Pancreas (tissue), 10 donors: ENCODE measurements around the gene ZNF846. TPM values are rescaled to one million over a fixed set of nuclear protein-coding genes. Genes with fewer than 3 reads are reported as not detected.
"Not testable (repeated sequence)": the region's sequence is repeated elsewhere in the genome, so short reads cannot be mapped to it uniquely, and the experiment has no call there.

Source experiments
- ATAC-seq, 4 donors: fragments of 200-7000 bp; cut with Tn5 transposase; one replicate each; pipeline versions ENCODE4 v1.8.0 to v1.9.1; 2020; ENCODE audit warnings: mild to moderate bottlenecking in 4 of 4, moderate library complexity in 4 of 4
- DNase-seq, 6 donors: peaks; one replicate each; pipeline ENCODE4 v3.0.0-alpha.2; 2020
- FAIRE-seq: peaks from 2 replicates; lab custom pipeline; 2012; peaks lifted over from hg19 to GRCh38; lab: Jason Lieb, UNC
- H3K27ac ChIP-seq, 4 donors: fragments of 200-600 bp; sonication (generic); 1 replicate in 3 of 4; 2 replicates in 1 of 4; pipeline versions ENCODE4 v1.5.0 to v1.8.0; 2020
- H3K27me3 ChIP-seq, 4 donors: fragments of 200-600 bp; one replicate each; pipeline ENCODE4 v1.8.0; 2021
- H3K36me3 ChIP-seq, 3 donors: fragments of 200-600 bp; sonication (generic) in 1 of 3; one replicate each; pipeline versions ENCODE4 v1.5.0 to v1.8.0; 2020 to 2021
- H3K4me1 ChIP-seq, 3 donors: fragments of 200-600 bp; one replicate each; pipeline ENCODE4 v1.8.0; 2021
- H3K4me3 ChIP-seq, 4 donors: fragments of 200-600 bp; sonication (generic) in 2 of 4; one replicate each; pipeline versions ENCODE4 v1.5.0 to v1.8.0; 2020 to 2021
- H3K9me3 ChIP-seq, 4 donors: fragments of 200-600 bp; one replicate each; pipeline ENCODE4 v1.8.0; 2021
- WGBS, 2 donors: extraction: QIAGEN DNeasy Blood & Tissue Kit; methylation state at CpG; one replicate each; pipeline ENCODE4 v1.1.7; 2013; 5-methylcytosine and 5-hydroxymethylcytosine counted together
- intact Hi-C, 3 donors: fragments of 100-400 bp; cut with DNase I; formaldehyde crosslinking; loops; one replicate each; pipeline versions ENCODE4 v1.11.1 to v1.14.2; 2022
- polyA plus RNA-seq, 2 donors: library from polyadenylated mRNA; stranded (reverse); fragments of 200-250 nt; gene quantifications; one replicate each; pipeline ENCODE4 v1.2.3, GENCODE V29; 2013
- total RNA-seq, 6 donors: library from RNA; stranded (reverse); fragmentation: NEBNext Ultra II Directional in 4 of 6; extraction: Animal tissue kit (Norgen Biotek cat#: 25700) in 4 of 6; gene quantifications; one replicate each; pipeline versions ENCODE4 v1.2.1 to v1.2.4, GENCODE V29; 2021 to 2023
- TF ChIP-seq, protein P1 (sequence below), 4 donors: fragments of 200-600 bp; sonication (generic) in 3 of 4; IDR thresholded peaks; one replicate each; pipeline versions ENCODE4 v1.5.0 to v1.8.0; 2021; ENCODE audit warnings: antibody characterized with exemption in 4 of 4
- donor health status: healthy with polysubstance abuse.
- donor health status: DM: no; HTN: no; CAD: no; lungs with moderate emphysema.
- donor health status: DM: no; HTN: no; CAD: no.
- donor health status: control.
- donor health status: control.
- donor health status: Bipolar disorder and iron deficiency.
- donor health status: DM: yes; HTN: yes; CAD: no.
- donor health status: DM: no; HTN: no; CAD: no.
- donor health status: DM: no; HTN: no; CAD: no.
- donor health status: DM: yes; HTN: yes; CAD: no.

The ZNF846 gene
- total and polyA plus RNA-seq, 8 donors = 2.3 to 10.2 (median 4.1) TPM

DNA sequence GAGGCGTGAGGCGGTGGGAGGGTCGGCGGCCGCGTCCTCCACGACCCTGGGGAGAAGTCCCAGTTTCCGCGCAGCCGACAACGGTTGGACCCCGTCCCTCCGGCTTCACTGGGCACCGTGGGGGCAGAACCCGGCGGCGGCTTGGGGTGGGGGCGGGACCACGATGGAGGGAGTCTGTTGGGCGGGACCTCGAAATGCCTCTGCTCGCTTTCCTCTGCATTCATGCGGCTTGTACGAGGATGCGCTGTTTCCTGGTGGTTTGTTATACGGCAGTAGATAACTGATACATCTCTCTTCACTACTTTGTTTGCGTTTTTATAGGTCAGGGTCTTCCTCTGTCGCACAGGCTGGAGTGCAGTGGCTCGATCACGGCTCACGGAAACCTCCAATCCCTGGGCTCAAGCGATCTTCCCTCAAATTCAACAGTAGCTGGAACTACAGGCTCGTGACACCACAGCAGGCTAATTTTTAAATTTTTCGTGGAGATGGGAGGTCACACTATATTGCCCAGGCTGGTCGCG lies 24.6 kb upstream of the ZNF846 start:
- WGBS, 2 donors = 13 to 15% methylated on average over 36 of the region's 36 CpGs
- DNase-seq (peak in 3 of 6 donors; percentile 36 to 82 (median 78)), ATAC-seq (peak; percentile 14 to 29 (median 16)), FAIRE-seq (no peak)
- Histone ChIP-seq H3K27ac (peak overlapping the region; percentile 70 to 87 (median 79)), H3K27me3 (no peaks in the 10 kb centered on the region), H3K4me3 (peak overlapping the region; percentile 35 to 62 (median 56)), H3K4me1 (peaks cover 0 to 6% (median 0%) of the 10 kb centered on the region in 3 donors), H3K9me3 (no peaks in the 10 kb centered on the region), H3K36me3 (no peaks in the 10 kb centered on the region)
- TF ChIP-seq, protein P1, sequence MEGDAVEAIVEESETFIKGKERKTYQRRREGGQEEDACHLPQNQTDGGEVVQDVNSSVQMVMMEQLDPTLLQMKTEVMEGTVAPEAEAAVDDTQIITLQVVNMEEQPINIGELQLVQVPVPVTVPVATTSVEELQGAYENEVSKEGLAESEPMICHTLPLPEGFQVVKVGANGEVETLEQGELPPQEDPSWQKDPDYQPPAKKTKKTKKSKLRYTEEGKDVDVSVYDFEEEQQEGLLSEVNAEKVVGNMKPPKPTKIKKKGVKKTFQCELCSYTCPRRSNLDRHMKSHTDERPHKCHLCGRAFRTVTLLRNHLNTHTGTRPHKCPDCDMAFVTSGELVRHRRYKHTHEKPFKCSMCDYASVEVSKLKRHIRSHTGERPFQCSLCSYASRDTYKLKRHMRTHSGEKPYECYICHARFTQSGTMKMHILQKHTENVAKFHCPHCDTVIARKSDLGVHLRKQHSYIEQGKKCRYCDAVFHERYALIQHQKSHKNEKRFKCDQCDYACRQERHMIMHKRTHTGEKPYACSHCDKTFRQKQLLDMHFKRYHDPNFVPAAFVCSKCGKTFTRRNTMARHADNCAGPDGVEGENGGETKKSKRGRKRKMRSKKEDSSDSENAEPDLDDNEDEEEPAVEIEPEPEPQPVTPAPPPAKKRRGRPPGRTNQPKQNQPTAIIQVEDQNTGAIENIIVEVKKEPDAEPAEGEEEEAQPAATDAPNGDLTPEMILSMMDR (IDR thresholded peaks at IDR 0.05) = no peak
- intact Hi-C loops = loop anchor here in 1 of 3 donors (10.0 kb wide), 1 partner anchor 588 kb away; no protein-coding TSS in a partner anchor

DNA sequence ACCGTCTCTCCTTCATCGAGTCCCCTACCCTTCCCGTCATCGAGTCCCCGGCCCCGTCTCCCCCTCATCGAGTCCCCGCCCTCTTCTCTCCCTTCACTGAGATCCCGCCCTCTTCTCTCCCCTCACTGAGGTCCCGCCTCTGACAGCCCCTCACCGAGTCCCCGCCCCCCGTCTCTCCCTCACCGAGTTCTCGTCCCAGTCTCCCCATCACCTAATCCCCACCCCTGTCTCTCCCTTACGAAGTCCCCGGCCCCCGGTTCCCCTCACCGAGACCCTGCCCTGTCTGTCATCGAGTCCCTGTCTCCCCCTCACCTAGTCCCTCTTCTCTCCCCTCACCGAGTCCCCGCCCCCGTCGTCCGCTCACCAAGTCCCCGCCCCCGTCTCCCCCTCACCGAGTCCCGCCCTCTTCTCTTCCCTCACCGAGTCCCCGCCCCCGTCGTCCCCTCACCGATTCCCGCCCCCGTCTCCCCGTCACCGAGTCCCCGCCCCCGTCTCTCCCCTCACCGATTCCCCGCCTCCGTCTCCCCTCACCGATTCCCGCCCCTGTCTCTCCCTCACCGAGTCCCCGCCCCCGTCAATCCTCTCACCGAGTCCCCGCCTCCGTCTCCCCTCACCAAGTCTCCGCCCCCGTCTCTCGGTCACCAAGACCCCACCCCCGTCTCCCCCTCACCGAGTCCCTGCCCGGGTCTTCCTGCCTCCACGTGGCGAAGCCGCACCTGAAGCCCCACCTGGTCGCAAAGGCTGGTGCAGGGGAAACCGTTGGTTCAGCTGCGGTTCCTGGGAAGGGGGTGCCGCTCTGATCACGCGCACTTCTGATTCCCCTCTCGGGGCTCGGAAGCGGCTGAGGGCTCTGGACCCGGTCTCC lies 23.9 kb upstream of the ZNF846 start:
- H3K9me3 ChIP-seq = no peaks in the 10 kb centered on the region
- H3K4me1 ChIP-seq = peaks cover 0 to 6% (median 0%) of the 10 kb centered on the region in 3 donors
- ATAC-seq = peak; percentile 75 to 86 (median 78)
- TF ChIP-seq, protein P1 (IDR thresholded peaks at IDR 0.05) = no peak
- no peaks in the 10 kb centered on the region for H3K27me3 ChIP-seq
- no peaks in the 10 kb centered on the region for H3K36me3 ChIP-seq
- H3K4me3 ChIP-seq = peak overlapping the region; percentile 35 to 62 (median 56)
- peak overlapping the region; percentile 70 to 87 (median 79) for H3K27ac ChIP-seq
- 3% methylated on average over 62 to 70 of the region's 70 CpGs for WGBS, 2 donors
- intact Hi-C loops = loop anchor here in 1 of 3 donors (10.0 kb wide), 1 partner anchor 588 kb away; no protein-coding TSS in a partner anchor
- no peak for FAIRE-seq
- DNase-seq = peak; percentile 75 to 96 (median 90)

DNA sequence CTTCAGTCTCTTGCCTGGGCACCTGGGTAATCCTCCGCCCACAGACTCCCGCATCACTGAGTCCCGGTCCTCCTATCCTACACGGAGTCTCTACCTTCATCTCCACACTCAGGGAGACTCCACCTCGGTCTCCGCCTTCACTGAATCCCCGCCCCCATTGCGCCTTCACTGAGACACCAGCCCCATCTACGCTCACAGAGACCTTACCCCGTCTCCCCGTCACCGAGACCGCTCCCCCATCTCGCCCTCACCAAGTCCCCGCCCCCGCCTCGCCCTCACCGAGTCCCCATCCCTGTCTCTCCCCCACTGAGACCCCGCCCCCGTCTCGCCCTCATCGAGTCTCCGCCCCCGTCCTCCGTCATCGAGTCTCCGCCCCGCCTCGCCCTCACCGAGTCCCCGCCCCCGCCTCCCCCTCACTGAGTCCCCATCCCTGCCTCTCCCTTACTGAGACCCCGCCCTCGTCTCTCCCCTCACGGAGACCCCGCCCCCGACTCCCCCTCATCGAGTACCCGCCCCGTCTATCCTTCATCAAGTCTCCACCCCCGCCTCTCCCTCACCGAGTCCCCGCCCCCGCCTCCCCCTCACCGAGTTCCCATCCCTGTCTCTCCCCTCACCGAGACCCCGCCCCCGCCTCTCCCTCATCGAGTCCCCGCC lies 23.1 kb upstream of the ZNF846 start:
- peak overlapping the region in 2 of 4 donors; percentile 50 to 85 for H3K27ac ChIP-seq
- ATAC-seq (peak; percentile 59 to 80 (median 72)), FAIRE-seq (no peak), DNase-seq (peak; percentile 79 to 97 (median 91))
- peak overlapping the region in 2 of 4 donors; percentile 28 to 62 for H3K4me3 ChIP-seq
- no peaks in the 10 kb centered on the region for H3K36me3 ChIP-seq
- H3K9me3 ChIP-seq = no peaks in the 10 kb centered on the region
- H3K27me3 ChIP-seq = no peaks in the 10 kb centered on the region
- intact Hi-C loops = loop anchor here in 1 of 3 donors (10.0 kb wide), 1 partner anchor 587 kb away; no protein-coding TSS in a partner anchor
- WGBS, 2 donors = 2 to 4% methylated on average over 37 to 50 of the region's 50 CpGs
- peaks cover 0 to 6% (median 0%) of the 10 kb centered on the region in 3 donors for H3K4me1 ChIP-seq
- TF ChIP-seq, protein P1 (IDR thresholded peaks at IDR 0.05) = no peak

DNA sequence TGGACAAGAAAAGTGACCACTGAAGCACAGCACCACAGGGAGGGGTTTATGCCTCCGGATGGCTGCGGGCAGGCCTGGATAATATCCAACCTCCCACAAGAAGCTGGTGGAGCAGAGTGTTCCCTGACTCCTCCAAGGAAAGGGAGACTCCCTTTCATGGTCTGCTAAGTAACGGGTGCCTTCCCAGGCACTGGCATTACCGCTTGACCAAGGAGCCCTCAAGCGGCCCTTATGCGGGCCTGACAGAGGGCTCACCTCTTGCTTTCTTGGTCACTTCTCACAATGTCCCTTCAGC lies 22.5 kb upstream of the ZNF846 start:
- Histone ChIP-seq H3K27ac (peak overlapping the region in 2 of 4 donors; percentile 50 to 63), H3K4me3 (peak overlapping the region in 1 of 4 donors; percentile 28)
- ATAC-seq = not testable (repeated sequence)

DNA sequence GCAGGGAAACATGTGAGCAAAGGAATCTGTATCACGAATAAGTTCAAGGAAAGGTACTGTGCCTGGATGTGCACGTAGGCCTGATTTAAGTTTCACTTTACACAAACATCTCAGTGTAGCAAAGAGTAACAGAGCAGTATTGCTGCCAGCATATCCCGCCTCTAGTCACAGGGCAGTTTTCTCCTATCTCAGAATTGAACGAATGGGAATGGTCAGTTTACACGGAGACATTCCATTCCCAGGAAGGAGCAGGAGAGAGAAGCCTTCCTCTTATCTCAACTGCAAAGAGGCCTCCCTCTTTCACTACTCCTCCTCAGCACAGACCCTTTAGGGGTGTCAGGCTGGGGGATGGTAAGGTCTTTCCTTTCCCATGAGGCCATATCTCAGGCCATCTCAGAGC lies 21.0 kb upstream of the ZNF846 start:
- not testable (repeated sequence) for H3K36me3 ChIP-seq, ATAC-seq, FAIRE-seq, DNase-seq, H3K4me3 ChIP-seq, H3K27me3 ChIP-seq, H3K9me3 ChIP-seq, H3K27ac ChIP-seq, H3K4me1 ChIP-seq
- intact Hi-C loops = loop anchor here in 2 of 3 donors (5.0 to 10.0 kb wide), 2 partner anchors 162 to 585 kb away; no protein-coding TSS in a partner anchor
- 35 to 38% methylated on average over 5 of the region's 5 CpGs for WGBS, 2 donors

More for the DNA sequence above, 22.5 kb upstream of the ZNF846 start:
- not testable (repeated sequence) for FAIRE-seq, H3K4me1 ChIP-seq, H3K27me3 ChIP-seq, H3K9me3 ChIP-seq, H3K36me3 ChIP-seq, DNase-seq
- WGBS, 2 donors = 71 to 77% methylated on average over 6 of the region's 6 CpGs
- intact Hi-C loops = loop anchor here in 1 of 3 donors (10.0 kb wide), 1 partner anchor 586 kb away; no protein-coding TSS in a partner anchor
